Measurements from ENCODE around the gene CLEC16A. TPM values are rescaled to one million over a fixed set of nuclear protein-coding genes. Genes with fewer than 3 reads are reported as not detected.

Gene CLEC16A
- total RNA-seq, 2 experiments from 2014 or later: 18.4 to 20.1 TPM

- H3K9me3 Mint-ChIP-seq: peaks cover 5% of the 10 kb centered on the region
- no peaks in the 10 kb centered on the region for H3K27me3 Mint-ChIP-seq (ENCODE audit: low read depth)
- intact Hi-C loops (cut with micrococcal nuclease): no loop called here
- CTCF ChIA-PET: interaction anchor here (0.6 to 1.3 kb wide), 5 partner anchors 11 to 414 kb away, joined by 3 to 4 read pairs (median 3); no protein-coding TSS in a partner anchor
- peaks cover 35% of the 10 kb centered on the region for H3K4me1 Mint-ChIP-seq (ENCODE audit: low read depth)
- H3K4me3 Mint-ChIP-seq: no peak overlapping the region
- H3K27ac Mint-ChIP-seq: no peak overlapping the region
- no peak for DNase-seq
- peaks cover 9% of the 10 kb centered on the region for H3K36me3 Mint-ChIP-seq (ENCODE audit: low read depth)
Measured at GRCh38 chr16:11107780-11108465, 163.6 kb downstream of the CLEC16A start.

GRCh38 chr16:11108466-11108805, 164.1 kb downstream of the CLEC16A start:
- Mint-ChIP-seq H3K27ac (no peak overlapping the region), H3K36me3 (ENCODE audit: low read depth) (peaks cover 9% of the 10 kb centered on the region), H3K4me3 (no peak overlapping the region), H3K4me1 (ENCODE audit: low read depth) (peaks cover 38% of the 10 kb centered on the region), H3K9me3 (peaks cover 5% of the 10 kb centered on the region), H3K27me3 (ENCODE audit: low read depth) (no peaks in the 10 kb centered on the region)
- intact Hi-C loops (cut with micrococcal nuclease): no loop called here
- CTCF ChIA-PET: interaction anchor here (1.0 kb wide), 1 partner anchor 147 kb away, joined by 3 read pairs; no protein-coding TSS in a partner anchor
- no peak for DNase-seq

GRCh38 chr16:11109566-11109965, 165.2 kb downstream of the CLEC16A start:
- H3K27ac Mint-ChIP-seq: no peak overlapping the region
- peaks cover 5% of the 10 kb centered on the region for H3K9me3 Mint-ChIP-seq
- DNase-seq: no peak
- peaks cover 42% of the 10 kb centered on the region for H3K4me1 Mint-ChIP-seq (ENCODE audit: low read depth)
- peaks cover 9% of the 10 kb centered on the region for H3K36me3 Mint-ChIP-seq (ENCODE audit: low read depth)
- no peak overlapping the region for H3K4me3 Mint-ChIP-seq
- CTCF ChIA-PET: no interaction called here
- H3K27me3 Mint-ChIP-seq (ENCODE audit: low read depth): no peaks in the 10 kb centered on the region
- intact Hi-C loops (cut with micrococcal nuclease): no loop called here

- intact Hi-C loops (cut with micrococcal nuclease): no loop called here
Measured at GRCh38 chr16:11111150-11111549, 166.8 kb downstream of the CLEC16A start.

GRCh38 chr16:11111856-11112634, 167.7 kb downstream of the CLEC16A start:
- H3K36me3 Mint-ChIP-seq (ENCODE audit: low read depth): peaks cover 9% of the 10 kb centered on the region
- no peaks in the 10 kb centered on the region for H3K27me3 Mint-ChIP-seq (ENCODE audit: low read depth)
- peaks cover 33% of the 10 kb centered on the region for H3K4me1 Mint-ChIP-seq (ENCODE audit: low read depth)
- CTCF ChIA-PET: no interaction called here
- DNase-seq: no peak
- peaks cover 5% of the 10 kb centered on the region for H3K9me3 Mint-ChIP-seq
- intact Hi-C loops (cut with micrococcal nuclease): no loop called here
- H3K4me3 Mint-ChIP-seq: no peak overlapping the region
- no peak overlapping the region for H3K27ac Mint-ChIP-seq

More at GRCh38 chr16:11111150-11111549, 166.8 kb downstream of the CLEC16A start:
- CTCF ChIA-PET: interaction anchor here (0.6 to 1.5 kb wide), 2 partner anchors 16 to 105 kb away, joined by 3 to 5 read pairs; no protein-coding TSS in a partner anchor
- peaks cover 9% of the 10 kb centered on the region for H3K36me3 Mint-ChIP-seq (ENCODE audit: low read depth)
- H3K4me1 Mint-ChIP-seq (ENCODE audit: low read depth): peaks cover 36% of the 10 kb centered on the region
- peaks cover 5% of the 10 kb centered on the region for H3K9me3 Mint-ChIP-seq
- H3K4me3 Mint-ChIP-seq: no peak overlapping the region
- no peaks in the 10 kb centered on the region for H3K27me3 Mint-ChIP-seq (ENCODE audit: low read depth)
- DNase-seq: no peak
- no peak overlapping the region for H3K27ac Mint-ChIP-seq

GRCh38 chr16:11112723-11113348, 168.5 kb downstream of the CLEC16A start:
- peaks cover 9% of the 10 kb centered on the region for H3K36me3 Mint-ChIP-seq (ENCODE audit: low read depth)
- CTCF ChIA-PET: interaction anchor here (0.7 to 1.4 kb wide), 4 partner anchors 11 to 142 kb away, joined by 3 read pairs; no protein-coding TSS in a partner anchor
- H3K27ac Mint-ChIP-seq: no peak overlapping the region
- DNase-seq: no peak
- peaks cover 33% of the 10 kb centered on the region for H3K4me1 Mint-ChIP-seq (ENCODE audit: low read depth)
- intact Hi-C loops (cut with micrococcal nuclease): no loop called here
- peaks cover 5% of the 10 kb centered on the region for H3K9me3 Mint-ChIP-seq
- H3K27me3 Mint-ChIP-seq (ENCODE audit: low read depth): no peaks in the 10 kb centered on the region
- no peak overlapping the region for H3K4me3 Mint-ChIP-seq

- peaks cover 33% of the 10 kb centered on the region for H3K4me1 Mint-ChIP-seq (ENCODE audit: low read depth)
Measured at GRCh38 chr16:11114366-11115164, 170.2 kb downstream of the CLEC16A start.

GRCh38 chr16:11117576-11118211, 173.3 kb downstream of the CLEC16A start:
- DNase-seq: no peak
- intact Hi-C loops (cut with micrococcal nuclease): no loop called here
- Mint-ChIP-seq H3K27ac (no peak overlapping the region), H3K36me3 (ENCODE audit: low read depth) (peaks cover 16% of the 10 kb centered on the region), H3K4me1 (ENCODE audit: low read depth) (peaks cover 30% of the 10 kb centered on the region), H3K4me3 (no peak overlapping the region), H3K9me3 (no peaks in the 10 kb centered on the region), H3K27me3 (ENCODE audit: low read depth) (no peaks in the 10 kb centered on the region)
- CTCF ChIA-PET: no interaction called here

More at GRCh38 chr16:11114366-11115164, 170.2 kb downstream of the CLEC16A start:
- Mint-ChIP-seq H3K27me3 (ENCODE audit: low read depth) (no peaks in the 10 kb centered on the region), H3K36me3 (ENCODE audit: low read depth) (peaks cover 9% of the 10 kb centered on the region), H3K9me3 (peaks cover 5% of the 10 kb centered on the region), H3K27ac (peak overlapping the region; percentile 83), H3K4me3 (peak overlapping the region; percentile 23)
- intact Hi-C loops (cut with micrococcal nuclease): loop anchor here (1.0 to 2.0 kb wide), 6 partner anchors 9 to 126 kb away; no protein-coding TSS in a partner anchor
- DNase-seq: peak; percentile 77
- CTCF ChIA-PET: interaction anchor here (0.7 to 1.8 kb wide), 3 partner anchors 9 to 232 kb away, joined by 3 to 10 read pairs (median 3); no protein-coding TSS in a partner anchor

- peaks cover 26% of the 10 kb centered on the region for H3K4me1 Mint-ChIP-seq (ENCODE audit: low read depth)
Measured at GRCh38 chr16:11118479-11118878, 174.1 kb downstream of the CLEC16A start.

GRCh38 chr16:11121083-11121608, 176.8 kb downstream of the CLEC16A start:
- DNase-seq: no peak
- no peak overlapping the region for H3K4me3 Mint-ChIP-seq
- CTCF ChIA-PET: interaction anchor here (0.5 to 1.1 kb wide), 3 partner anchors 13 to 131 kb away, joined by 3 read pairs; no protein-coding TSS in a partner anchor
- intact Hi-C loops (cut with micrococcal nuclease): no loop called here
- peaks cover 26% of the 10 kb centered on the region for H3K36me3 Mint-ChIP-seq (ENCODE audit: low read depth)
- no peaks in the 10 kb centered on the region for H3K9me3 Mint-ChIP-seq
- no peak overlapping the region for H3K27ac Mint-ChIP-seq
- peaks cover 6% of the 10 kb centered on the region for H3K4me1 Mint-ChIP-seq (ENCODE audit: low read depth)
- no peaks in the 10 kb centered on the region for H3K27me3 Mint-ChIP-seq (ENCODE audit: low read depth)

More at GRCh38 chr16:11118479-11118878, 174.1 kb downstream of the CLEC16A start:
- peaks cover 16% of the 10 kb centered on the region for H3K36me3 Mint-ChIP-seq (ENCODE audit: low read depth)
- intact Hi-C loops (cut with micrococcal nuclease): no loop called here
- DNase-seq: no peak
- H3K27me3 Mint-ChIP-seq (ENCODE audit: low read depth): no peaks in the 10 kb centered on the region
- H3K9me3 Mint-ChIP-seq: no peaks in the 10 kb centered on the region
- H3K4me3 Mint-ChIP-seq: no peak overlapping the region
- CTCF ChIA-PET: interaction anchor here (1.1 kb wide), 1 partner anchor 11 kb away, joined by 3 read pairs; no protein-coding TSS in a partner anchor
- no peak overlapping the region for H3K27ac Mint-ChIP-seq
